Astrocyte of the cerebellum (primary cell): ENCODE measurements around the gene ZNF516.

Experiments
- DNase-seq: peaks from one replicate; pipeline ENCODE4 v3.0.0-alpha.2; 2011; ENCODE audit warnings: low read depth
- H3K4me3 ChIP-seq: 2 replicates; pipeline ENCODE4 v1.5.1; 2011; ENCODE audit warnings: mild to moderate bottlenecking, low read depth, low read length, moderate library complexity
- CTCF ChIP-seq: IDR thresholded peaks from 2 replicates; pipeline ENCODE4 v1.5.1; 2012; ENCODE audit warnings: low read length, low read depth, moderate library complexity, mild to moderate bottlenecking; ENCODE audit errors: missing control alignments
- in situ Hi-C: cut with HindIII; loops from 2 replicates; pipeline ENCODE4 v1.10.0; 2017; ENCODE audit warnings: low sequenced_read_pairs

ZNF516 gene

GRCh38 chr18:76405280-76405679 is 89.8 kb downstream of the ZNF516 start:
- TF ChIP-seq CTCF, result no peak
- H3K4me3 ChIP-seq, result no peak overlapping the region
- in situ Hi-C loops, result no loop called here
- DNase-seq, result no peak

GRCh38 chr18:76404345-76404831 is 90.7 kb downstream of the ZNF516 start:
- TF ChIP-seq CTCF, result no peak
- in situ Hi-C loops, result no loop called here
- DNase-seq, result no peak
- no peak overlapping the region for H3K4me3 ChIP-seq

- H3K4me3 ChIP-seq, result no peak overlapping the region
- in situ Hi-C loops, result no loop called here
- DNase-seq, result no peak
- no peak for TF ChIP-seq CTCF
Observed at GRCh38 chr18:76402026-76402990, 92.7 kb downstream of the ZNF516 start.

GRCh38 chr18:76401498-76401897 is 93.5 kb downstream of the ZNF516 start:
- no peak for DNase-seq
- no peak for TF ChIP-seq CTCF
- no peak overlapping the region for H3K4me3 ChIP-seq
- in situ Hi-C loops, result no loop called here

- no peak overlapping the region for H3K4me3 ChIP-seq
- TF ChIP-seq CTCF, result no peak
- DNase-seq, result no peak
- in situ Hi-C loops, result loop anchor here (25.0 kb wide), 1 partner anchor 287 kb away; no protein-coding TSS in a partner anchor
Observed at GRCh38 chr18:76399613-76400391, 95.2 kb downstream of the ZNF516 start.

- H3K4me3 ChIP-seq, result no peak overlapping the region
- TF ChIP-seq CTCF, result peak; percentile 97
- peak; percentile 47 for DNase-seq
- in situ Hi-C loops, result loop anchor here (25.0 kb wide), 1 partner anchor 288 kb away; no protein-coding TSS in a partner anchor
Observed at GRCh38 chr18:76398896-76399612, 96.0 kb downstream of the ZNF516 start.
